MCF 10A (cell line): ENCODE data around the gene ASTN1. TPM values are rescaled to one million over a fixed set of nuclear protein-coding genes. Genes with fewer than 3 reads are reported as not detected.

Experiments used
- BruUV-seq: library from RNA; stranded (reverse); fragments of 400-500 nt; replicated peaks from 2 replicates; lab custom pipeline; 2021; lab: Mats Ljungman, UMichigan
- CTCF ChIA-PET: fragments of 300-600 bp; sonication (Branson Sonifier 250); formaldehyde crosslinking; extraction: SDS; loops from one replicate; lab custom pipeline; 2021; ENCODE audit warnings: antibody characterized with exemption, inconsistent platforms; lab: Yijun Ruan, JAX
- POLR2A ChIA-PET: fragments of 300-600, 350-650 bp; sonication (Branson Sonifier 250); formaldehyde crosslinking; extraction: SDS; loops from one replicate; lab custom pipeline; 2020; ENCODE audit warnings: antibody characterized with exemption, inconsistent platforms; lab: Yijun Ruan, JAX
- DNase-seq: peaks from one replicate; pipeline ENCODE4 v3.0.0-alpha.2; 2018; ENCODE audit not compliant: unreplicated experiment
- H3K27ac Mint-ChIP-seq: one replicate; pipeline ENCODE4 v1.8.0; 2022; ENCODE audit warnings: mild to moderate bottlenecking, low read depth, mixed read lengths; ENCODE audit not compliant: unreplicated experiment
- H3K27me3 Mint-ChIP-seq: one replicate; pipeline ENCODE4 v1.8.0; 2022; ENCODE audit warnings: mixed read lengths; ENCODE audit not compliant: insufficient read depth, unreplicated experiment
- H3K36me3 Mint-ChIP-seq: one replicate; pipeline ENCODE4 v1.8.0; 2022; ENCODE audit warnings: mild to moderate bottlenecking, moderate library complexity, mixed read lengths; ENCODE audit not compliant: insufficient read depth, unreplicated experiment
- H3K4me1 Mint-ChIP-seq: one replicate; pipeline ENCODE4 v1.8.0; 2022; ENCODE audit warnings: mixed read lengths; ENCODE audit not compliant: insufficient read depth, unreplicated experiment
- H3K4me3 Mint-ChIP-seq: one replicate; pipeline ENCODE4 v1.8.0; 2022; ENCODE audit warnings: mild to moderate bottlenecking, moderate library complexity, mixed read lengths; ENCODE audit not compliant: unreplicated experiment
- H3K9me3 Mint-ChIP-seq: one replicate; pipeline ENCODE4 v1.8.0; 2022; ENCODE audit warnings: mixed read lengths; ENCODE audit not compliant: unreplicated experiment
- intact Hi-C: fragments of 100-400 bp; cut with micrococcal nuclease; formaldehyde crosslinking; loops from 2 replicates; pipeline ENCODE4 v1.14.1; 2022
- microRNA-seq: library from miRNA; unstranded; fragments of <30 nt; microRNA quantifications from one replicate; pipeline ENCODE4 v1.2.0, GENCODE V29; 2022
- total RNA-seq: library from RNA; stranded (reverse); gene quantifications from 2 replicates; pipeline ENCODE4 v1.2.3, GENCODE V29; 2022
- TF ChIP-seq, protein P1 (sequence below): fragments of 200-600 bp; IDR thresholded peaks from one replicate; pipeline ENCODE4 v1.8.0; 2022; ENCODE audit warnings: antibody characterized with exemption, mild to moderate bottlenecking; ENCODE audit not compliant: unreplicated experiment

ASTN1 gene
- total RNA-seq, 1 experiment from 2014 or later, result not detected

- no peak overlapping the region for H3K4me3 Mint-ChIP-seq
- ChIA-PET CTCF (interaction anchor here (0.5 to 1.0 kb wide), 2 partner anchors 27 to 1664 kb away, joined by 4 to 6 read pairs; no protein-coding TSS in a partner anchor), POLR2A (no interaction called here)
- intact Hi-C loops, result no loop called here
- TF ChIP-seq, protein P1, sequence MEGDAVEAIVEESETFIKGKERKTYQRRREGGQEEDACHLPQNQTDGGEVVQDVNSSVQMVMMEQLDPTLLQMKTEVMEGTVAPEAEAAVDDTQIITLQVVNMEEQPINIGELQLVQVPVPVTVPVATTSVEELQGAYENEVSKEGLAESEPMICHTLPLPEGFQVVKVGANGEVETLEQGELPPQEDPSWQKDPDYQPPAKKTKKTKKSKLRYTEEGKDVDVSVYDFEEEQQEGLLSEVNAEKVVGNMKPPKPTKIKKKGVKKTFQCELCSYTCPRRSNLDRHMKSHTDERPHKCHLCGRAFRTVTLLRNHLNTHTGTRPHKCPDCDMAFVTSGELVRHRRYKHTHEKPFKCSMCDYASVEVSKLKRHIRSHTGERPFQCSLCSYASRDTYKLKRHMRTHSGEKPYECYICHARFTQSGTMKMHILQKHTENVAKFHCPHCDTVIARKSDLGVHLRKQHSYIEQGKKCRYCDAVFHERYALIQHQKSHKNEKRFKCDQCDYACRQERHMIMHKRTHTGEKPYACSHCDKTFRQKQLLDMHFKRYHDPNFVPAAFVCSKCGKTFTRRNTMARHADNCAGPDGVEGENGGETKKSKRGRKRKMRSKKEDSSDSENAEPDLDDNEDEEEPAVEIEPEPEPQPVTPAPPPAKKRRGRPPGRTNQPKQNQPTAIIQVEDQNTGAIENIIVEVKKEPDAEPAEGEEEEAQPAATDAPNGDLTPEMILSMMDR, result no peak
- no peak overlapping the region for H3K27ac Mint-ChIP-seq
- H3K36me3 Mint-ChIP-seq, result no peaks in the 10 kb centered on the region
- no peaks in the 10 kb centered on the region for H3K9me3 Mint-ChIP-seq
- H3K27me3 Mint-ChIP-seq, result no peaks in the 10 kb centered on the region
- no peaks in the 10 kb centered on the region for H3K4me1 Mint-ChIP-seq
- DNase-seq, result no peak
- no TSS peak for BruUV-seq
Observed at GRCh38 chr1:176816232-176816631, 348.3 kb downstream of the ASTN1 start.

DNA sequence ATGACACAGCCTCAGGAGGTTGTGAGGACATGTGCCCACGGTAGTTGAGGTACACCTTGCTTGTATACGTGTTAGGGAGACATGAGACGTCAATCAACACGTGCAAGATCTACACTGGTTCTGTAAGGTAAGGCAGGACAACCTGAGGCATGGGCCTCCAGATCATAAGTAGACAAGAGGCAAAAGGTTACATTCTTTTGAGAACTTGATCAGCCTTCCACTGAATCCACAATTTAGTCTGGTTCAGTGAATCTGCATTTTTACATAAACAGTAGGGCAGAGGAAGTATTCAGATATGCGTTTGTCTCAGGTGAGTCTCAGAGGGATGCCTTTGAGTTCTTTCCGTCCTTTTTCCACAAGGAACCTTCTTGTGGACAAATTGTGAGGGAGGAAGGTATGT lies 348.9 kb downstream of the ASTN1 start:
- Mint-ChIP-seq H3K36me3 (no peaks in the 10 kb centered on the region), H3K9me3 (no peaks in the 10 kb centered on the region), H3K4me3 (no peak overlapping the region), H3K27me3 (no peaks in the 10 kb centered on the region), H3K27ac (no peak overlapping the region), H3K4me1 (no peaks in the 10 kb centered on the region)
- POLR2A ChIA-PET, result no interaction called here
- TF ChIP-seq, protein P1, result no peak
- DNase-seq, result no peak
- CTCF ChIA-PET, result interaction anchor here (0.5 to 1.0 kb wide), 4 partner anchors 27 to 613 kb away, joined by 3 to 6 read pairs (median 4); no protein-coding TSS in a partner anchor
- intact Hi-C loops, result no loop called here
- no TSS peak for BruUV-seq

DNA sequence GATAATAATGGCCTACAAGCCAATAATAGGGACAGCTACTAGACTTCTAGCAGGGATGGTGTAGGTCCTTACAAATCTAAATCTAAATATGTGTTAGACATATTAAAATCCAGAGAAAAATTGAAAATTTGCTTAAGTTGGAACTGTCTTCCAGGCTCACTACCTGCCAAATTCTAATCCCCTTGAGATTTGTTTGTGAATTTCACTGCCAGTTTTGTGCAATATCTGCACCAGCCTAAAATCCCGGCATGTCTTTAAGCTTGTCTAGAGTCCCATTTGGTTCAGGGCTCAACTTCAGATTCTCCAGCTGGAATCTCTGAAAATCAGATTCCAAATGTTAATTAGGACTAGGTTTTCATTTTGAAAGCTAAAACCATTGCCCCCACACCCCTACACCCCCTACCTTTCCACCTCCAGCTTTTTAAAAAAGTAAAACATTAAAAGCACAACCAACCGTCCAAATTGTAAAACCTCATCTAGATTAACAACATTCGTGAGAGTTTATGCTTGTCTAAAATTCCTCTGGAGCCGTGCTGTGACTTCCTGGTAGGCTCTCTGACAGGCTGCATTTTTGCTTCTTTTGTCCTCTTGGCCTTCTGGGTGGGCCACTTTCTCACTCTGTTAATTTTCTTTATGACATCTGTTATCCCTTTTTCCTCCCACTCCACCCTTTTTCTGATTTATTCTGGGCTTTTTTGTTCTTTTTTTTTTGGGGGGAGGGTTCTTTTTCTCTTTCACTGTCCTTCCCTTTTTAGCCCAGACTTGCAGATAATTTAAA lies 352.8 kb downstream of the ASTN1 start:
- H3K9me3 Mint-ChIP-seq, result no peaks in the 10 kb centered on the region
- TF ChIP-seq, protein P1, result no peak
- no peaks in the 10 kb centered on the region for H3K4me1 Mint-ChIP-seq
- H3K27ac Mint-ChIP-seq, result no peak overlapping the region
- no peaks in the 10 kb centered on the region for H3K27me3 Mint-ChIP-seq
- H3K4me3 Mint-ChIP-seq, result no peak overlapping the region
- CTCF ChIA-PET, result interaction anchor here (0.7 to 1.2 kb wide), 4 partner anchors 13 to 1126 kb away, joined by 3 read pairs; no protein-coding TSS in a partner anchor
- intact Hi-C loops, result no loop called here
- POLR2A ChIA-PET, result no interaction called here
- no TSS peak for BruUV-seq
- no peaks in the 10 kb centered on the region for H3K36me3 Mint-ChIP-seq
- no peak for DNase-seq

GRCh38 chr1:176809292-176809691 lies 355.2 kb downstream of the ASTN1 start:
- intact Hi-C loops, result no loop called here
- peaks cover 6% of the 10 kb centered on the region for H3K36me3 Mint-ChIP-seq
- H3K27ac Mint-ChIP-seq, result no peak overlapping the region
- H3K4me3 Mint-ChIP-seq, result no peak overlapping the region
- H3K4me1 Mint-ChIP-seq, result no peaks in the 10 kb centered on the region
- TF ChIP-seq, protein P1, result no peak
- H3K9me3 Mint-ChIP-seq, result no peaks in the 10 kb centered on the region
- no TSS peak for BruUV-seq
- ChIA-PET CTCF (interaction anchor here (1.0 to 1.4 kb wide), 2 partner anchors 8 to 250 kb away, joined by 3 to 4 read pairs; no protein-coding TSS in a partner anchor), POLR2A (no interaction called here)
- no peaks in the 10 kb centered on the region for H3K27me3 Mint-ChIP-seq
- DNase-seq, result no peak

Small RNA genes lying within 50 kb of the gene (microRNA-seq; reads per million reads assigned to microRNA genes)
- gene MIR488, result not detected

Other genes starting within 250 kb of the ASTN1 start
- gene BRINP2, start 6.2 kb upstream of the ASTN1 start, total RNA-seq, result not detected in 2 replicates